GM12801 (cell line): Measurements from ENCODE around the gene RASSF5.

ENCODE experiments used
- TF ChIP-seq, protein P1 (sequence below): IDR thresholded peaks from one replicate; pipeline ENCODE4 v1.5.1; 2011; ENCODE audit warnings: control low read depth; ENCODE audit not compliant: insufficient read length; ENCODE audit errors: extremely low read depth

The RASSF5 gene

DNA sequence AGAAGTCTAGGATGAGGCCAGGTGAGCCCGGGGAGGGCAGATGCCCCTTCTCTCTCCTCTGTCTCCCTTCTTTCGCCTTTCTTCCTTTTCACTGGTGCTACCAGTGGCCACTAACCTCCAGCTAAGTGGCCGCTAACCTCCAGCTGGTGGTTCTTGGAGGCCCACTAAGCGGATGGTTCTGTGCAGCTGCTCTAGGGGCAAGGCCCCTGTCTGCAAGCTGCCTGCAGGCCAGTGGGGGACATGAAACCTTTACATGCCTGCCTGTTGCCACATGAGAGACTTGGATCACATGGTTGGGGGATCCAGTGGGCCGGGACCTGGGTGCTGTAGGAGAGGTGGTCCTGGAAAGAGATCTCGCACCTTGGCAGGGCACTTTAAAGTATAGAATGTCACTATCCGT is 19.4 kb upstream of the RASSF5 start:
- TF ChIP-seq, protein P1, sequence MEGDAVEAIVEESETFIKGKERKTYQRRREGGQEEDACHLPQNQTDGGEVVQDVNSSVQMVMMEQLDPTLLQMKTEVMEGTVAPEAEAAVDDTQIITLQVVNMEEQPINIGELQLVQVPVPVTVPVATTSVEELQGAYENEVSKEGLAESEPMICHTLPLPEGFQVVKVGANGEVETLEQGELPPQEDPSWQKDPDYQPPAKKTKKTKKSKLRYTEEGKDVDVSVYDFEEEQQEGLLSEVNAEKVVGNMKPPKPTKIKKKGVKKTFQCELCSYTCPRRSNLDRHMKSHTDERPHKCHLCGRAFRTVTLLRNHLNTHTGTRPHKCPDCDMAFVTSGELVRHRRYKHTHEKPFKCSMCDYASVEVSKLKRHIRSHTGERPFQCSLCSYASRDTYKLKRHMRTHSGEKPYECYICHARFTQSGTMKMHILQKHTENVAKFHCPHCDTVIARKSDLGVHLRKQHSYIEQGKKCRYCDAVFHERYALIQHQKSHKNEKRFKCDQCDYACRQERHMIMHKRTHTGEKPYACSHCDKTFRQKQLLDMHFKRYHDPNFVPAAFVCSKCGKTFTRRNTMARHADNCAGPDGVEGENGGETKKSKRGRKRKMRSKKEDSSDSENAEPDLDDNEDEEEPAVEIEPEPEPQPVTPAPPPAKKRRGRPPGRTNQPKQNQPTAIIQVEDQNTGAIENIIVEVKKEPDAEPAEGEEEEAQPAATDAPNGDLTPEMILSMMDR = no peak

DNA sequence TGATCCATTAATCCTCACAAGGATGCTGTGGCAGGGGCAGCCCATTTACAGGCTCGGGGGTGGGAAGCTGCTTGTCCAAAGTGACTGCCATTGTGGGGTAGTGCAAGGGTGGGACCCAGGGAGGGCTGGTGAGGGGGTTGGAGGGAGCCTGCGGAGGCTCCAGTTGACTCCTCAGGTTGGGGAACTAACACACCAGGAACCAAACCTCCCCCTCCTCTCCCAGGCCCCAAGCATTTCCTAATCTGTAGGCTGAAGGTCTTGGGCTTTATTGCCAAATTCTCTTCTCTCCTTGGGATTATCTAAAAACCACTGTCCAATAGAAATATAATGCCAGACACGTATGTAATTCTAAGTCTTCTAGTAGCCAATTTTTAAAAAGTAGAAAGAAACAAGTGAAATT is 18.9 kb upstream of the RASSF5 start:
- TF ChIP-seq, protein P1 = no peak

DNA sequence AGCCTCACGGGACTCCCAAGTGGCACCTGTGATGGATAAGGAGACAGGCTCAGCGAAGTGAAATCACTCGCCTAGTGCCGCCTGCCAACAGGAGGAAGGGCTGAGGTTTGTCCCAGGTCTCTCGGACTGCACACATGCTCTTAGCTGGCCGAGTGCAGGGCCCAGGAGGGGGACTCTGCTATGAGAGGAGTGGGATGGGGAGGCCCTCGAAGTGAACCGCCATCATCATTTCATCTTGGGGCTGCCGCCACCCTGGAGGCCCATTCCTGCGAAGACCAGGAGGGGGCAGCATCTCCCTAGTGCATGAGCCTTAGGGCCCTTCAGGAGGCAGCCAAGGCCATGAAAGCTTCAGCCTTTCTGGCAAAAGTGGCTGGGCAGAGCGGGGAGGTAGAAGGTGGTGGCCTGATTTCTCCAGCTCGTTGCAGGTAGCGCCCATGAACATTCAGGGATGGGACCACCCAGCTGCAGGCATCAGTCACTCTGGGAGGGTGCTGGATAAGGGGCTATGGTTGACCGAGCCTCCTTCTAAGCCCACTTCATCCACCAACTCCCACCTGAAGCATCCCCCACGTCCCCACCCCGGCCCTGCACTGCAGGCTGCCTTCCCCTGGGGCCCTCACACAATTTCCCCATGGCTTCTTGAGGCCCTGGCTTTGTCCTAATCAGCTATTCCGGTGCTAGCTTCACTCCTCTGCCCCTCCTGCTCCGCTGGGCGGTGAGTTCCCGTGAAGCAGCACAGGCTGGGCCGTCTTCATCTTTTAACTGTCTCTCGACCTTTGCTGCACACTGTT is 17.2 kb upstream of the RASSF5 start:
- TF ChIP-seq, protein P1 = no peak

DNA sequence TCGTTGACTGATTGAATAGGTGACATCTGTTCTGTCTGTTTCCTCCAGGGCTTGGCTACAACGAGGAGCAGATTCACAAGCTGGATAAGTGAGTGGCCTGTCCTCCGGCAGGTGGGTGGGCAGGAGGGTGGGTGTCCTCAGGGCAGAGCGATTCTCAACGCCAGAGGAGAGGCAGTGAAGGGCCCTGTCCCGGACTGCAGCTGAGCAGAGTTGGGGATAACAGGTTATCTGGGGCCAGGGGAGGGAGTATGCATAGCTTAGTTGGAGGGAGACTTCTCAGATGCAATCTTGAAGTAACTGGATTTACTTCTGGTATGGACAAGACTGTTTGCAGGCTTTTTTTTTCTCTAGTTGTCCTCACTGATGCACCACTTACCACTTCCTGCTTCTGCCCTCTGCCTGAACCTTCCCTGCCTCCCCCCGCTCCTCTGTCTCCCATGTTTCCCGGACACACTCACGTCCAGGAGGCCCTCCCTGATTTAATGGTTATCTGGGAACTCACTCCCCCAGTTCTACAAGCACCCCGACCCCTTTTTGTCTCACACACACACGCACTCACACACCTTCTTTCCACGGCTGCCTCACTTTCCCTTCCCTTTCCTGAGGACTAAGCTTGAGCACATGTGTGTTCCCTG is 16.4 kb upstream of the RASSF5 start:
- TF ChIP-seq, protein P1 = no peak

DNA sequence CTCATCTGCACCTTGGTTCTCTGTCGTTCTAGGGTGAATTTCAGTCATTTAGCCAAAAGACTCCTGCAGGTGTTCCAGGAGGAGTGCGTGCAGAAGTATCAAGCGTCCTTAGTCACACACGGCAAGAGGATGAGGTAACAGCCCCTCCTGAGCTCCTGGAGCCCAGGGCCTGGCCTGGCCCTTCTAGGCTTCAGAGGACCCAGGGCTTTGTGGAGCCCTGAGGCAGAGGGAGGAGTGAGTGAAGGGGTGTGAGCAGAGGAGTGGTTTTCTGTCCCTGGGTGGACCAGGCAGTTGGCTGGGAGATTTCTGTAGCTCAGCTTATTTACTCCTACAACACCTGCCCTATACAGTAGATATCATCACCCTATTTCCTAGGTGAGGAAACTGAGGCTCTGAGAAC is 15.7 kb upstream of the RASSF5 start:
- TF ChIP-seq, protein P1 = no peak

DNA sequence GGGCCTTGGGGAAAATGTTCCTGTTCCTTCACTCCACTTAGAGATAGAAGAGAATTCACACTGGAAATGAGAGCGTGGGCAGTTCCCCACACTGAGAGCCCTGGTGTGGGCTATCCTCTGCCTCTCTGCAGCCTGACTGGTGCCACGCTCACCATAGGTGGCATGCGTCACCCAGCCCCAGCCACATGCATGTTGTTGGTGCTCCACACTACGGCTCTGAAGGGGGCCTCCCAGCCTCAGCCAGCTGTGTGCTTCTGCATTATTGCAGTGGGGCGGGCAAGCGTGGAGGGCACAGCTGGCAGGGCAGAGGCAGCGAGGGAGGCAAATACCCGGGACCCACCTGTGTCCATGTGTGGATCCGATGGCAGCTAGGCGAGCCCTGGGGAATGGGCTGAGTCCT is 14.7 kb upstream of the RASSF5 start:
- TF ChIP-seq, protein P1 = no peak

DNA sequence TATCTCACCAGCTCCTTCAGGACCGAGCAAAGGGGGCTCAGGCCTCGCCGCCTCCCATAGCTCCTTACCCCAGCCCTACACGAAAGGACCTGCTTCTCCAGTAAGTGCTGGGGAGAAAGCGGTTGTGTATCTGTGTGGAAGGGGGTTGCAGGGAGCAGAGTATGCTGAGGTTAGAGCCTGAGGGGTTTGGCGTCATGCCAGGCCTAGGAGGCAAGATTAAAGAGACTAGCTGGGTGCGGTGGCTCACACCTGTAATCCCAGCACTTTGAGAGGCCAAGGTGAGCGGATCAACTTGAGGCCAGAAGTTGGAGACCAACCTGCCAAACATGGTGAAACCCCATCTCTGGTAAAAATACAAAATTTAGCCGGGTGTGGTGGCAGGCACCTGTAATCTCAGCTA is 14.1 kb upstream of the RASSF5 start:
- TF ChIP-seq, protein P1 = no peak
